DOHH2 (cell line): ENCODE data around the gene LSM3.

Source experiments
- EZH2phosphoT487 ChIP-seq: fragments of 200-600 bp; sonication (generic); IDR thresholded peaks from 2 replicates; pipeline ENCODE4 v1.6.1; 2017; ENCODE audit warnings: borderline replicate concordance, mild to moderate bottlenecking, antibody characterized with exemption, low read length, moderate library complexity, mixed read lengths
- TF ChIP-seq, protein P1 (sequence below): fragments of 200-600 bp; sonication (generic); IDR thresholded peaks from one replicate; pipeline ENCODE4 v1.5.1; 2014; ENCODE audit warnings: antibody characterized with exemption, mild to moderate bottlenecking, low read depth, low read length; ENCODE audit not compliant: poor library complexity, severe bottlenecking

DNA sequence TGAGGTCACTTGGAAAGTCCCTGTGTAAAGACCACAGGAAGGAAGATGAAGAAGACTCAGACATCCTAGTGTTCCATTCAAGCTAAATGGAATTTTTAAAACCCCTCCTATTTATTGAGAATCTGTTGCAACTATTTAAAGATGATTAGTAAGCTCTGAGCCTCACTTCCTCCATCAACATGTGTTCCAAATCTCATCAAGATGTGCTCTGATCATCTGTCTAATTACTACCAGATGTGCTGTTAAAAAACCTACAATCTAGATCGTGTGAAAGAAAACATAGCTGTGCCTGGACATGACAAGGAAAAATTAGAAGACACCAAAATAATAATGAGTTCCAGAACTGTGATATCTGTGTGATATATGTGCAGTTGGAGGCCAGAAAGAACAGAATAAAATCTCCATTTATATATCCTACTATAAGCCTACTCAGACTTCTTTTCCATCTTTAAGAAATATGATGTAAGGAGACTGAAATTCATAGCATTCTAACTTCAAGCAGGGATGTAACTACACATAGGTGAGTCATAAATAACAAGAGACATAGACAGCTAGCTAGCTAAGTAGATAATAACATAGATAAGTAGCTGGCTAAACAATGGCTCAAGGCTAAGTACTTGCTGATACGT, 8.0 kb upstream of the LSM3 start:
- TF ChIP-seq EZH2phosphoT487 = no peak
- TF ChIP-seq, protein P1, sequence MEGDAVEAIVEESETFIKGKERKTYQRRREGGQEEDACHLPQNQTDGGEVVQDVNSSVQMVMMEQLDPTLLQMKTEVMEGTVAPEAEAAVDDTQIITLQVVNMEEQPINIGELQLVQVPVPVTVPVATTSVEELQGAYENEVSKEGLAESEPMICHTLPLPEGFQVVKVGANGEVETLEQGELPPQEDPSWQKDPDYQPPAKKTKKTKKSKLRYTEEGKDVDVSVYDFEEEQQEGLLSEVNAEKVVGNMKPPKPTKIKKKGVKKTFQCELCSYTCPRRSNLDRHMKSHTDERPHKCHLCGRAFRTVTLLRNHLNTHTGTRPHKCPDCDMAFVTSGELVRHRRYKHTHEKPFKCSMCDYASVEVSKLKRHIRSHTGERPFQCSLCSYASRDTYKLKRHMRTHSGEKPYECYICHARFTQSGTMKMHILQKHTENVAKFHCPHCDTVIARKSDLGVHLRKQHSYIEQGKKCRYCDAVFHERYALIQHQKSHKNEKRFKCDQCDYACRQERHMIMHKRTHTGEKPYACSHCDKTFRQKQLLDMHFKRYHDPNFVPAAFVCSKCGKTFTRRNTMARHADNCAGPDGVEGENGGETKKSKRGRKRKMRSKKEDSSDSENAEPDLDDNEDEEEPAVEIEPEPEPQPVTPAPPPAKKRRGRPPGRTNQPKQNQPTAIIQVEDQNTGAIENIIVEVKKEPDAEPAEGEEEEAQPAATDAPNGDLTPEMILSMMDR = no peak
